ENCODE data around the gene VARS2. TPM values are rescaled to one million over a fixed set of nuclear protein-coding genes. Genes with fewer than 3 reads are reported as not detected.

The VARS2 gene
- total and polyA plus RNA-seq, 4 donors = 9.4 to 23.3 (median 16.3) TPM

DNA sequence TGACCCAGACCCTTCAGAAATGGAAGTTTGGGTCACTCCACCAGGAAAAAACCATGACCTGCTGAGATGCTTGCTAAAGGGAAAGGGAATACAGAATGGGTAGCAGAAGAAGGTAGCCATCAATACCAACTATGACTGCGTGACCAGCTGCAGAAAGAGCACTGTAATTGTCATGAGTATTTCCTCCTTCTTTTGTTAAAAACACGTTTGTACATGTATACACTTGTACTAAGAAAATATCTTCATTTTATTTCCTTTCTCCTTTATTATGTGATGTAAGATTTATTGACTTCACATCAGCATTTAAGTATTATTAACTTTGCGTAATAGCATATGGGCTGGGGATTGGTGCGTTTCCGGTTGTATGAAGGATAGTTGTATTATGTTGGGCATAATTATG is 56.9 kb downstream of the VARS2 start:
- no peaks in the 10 kb centered on the region for H3K9me3 ChIP-seq (ENCODE audit: control insufficient read depth in 4 of 4, low read length in 3 of 4)
- H3K4me3 ChIP-seq (ENCODE audit: low read depth in 1 of 3, low read length in 3 of 3) = no peak overlapping the region
- H3K9ac ChIP-seq (ENCODE audit: low read depth in 1 of 2, low read length in 2 of 2) = no peak overlapping the region
- 82% methylated on average over 5 of the region's 5 CpGs for WGBS
- H3K4me1 ChIP-seq (ENCODE audit: control insufficient read depth in 4 of 4, insufficient read depth in 4 of 4, low read length in 3 of 4) = no peaks in the 10 kb centered on the region
- H3K27ac ChIP-seq (ENCODE audit: low read depth in 1 of 2, low read length in 2 of 2) = no peak overlapping the region
- no peak for DNase-seq (ENCODE audit: low spot score)
- no peak for TF ChIP-seq RXRA (IDR thresholded peaks at IDR 0.05)
- TF ChIP-seq HNF4G (IDR thresholded peaks at IDR 0.05) = no peak
- no peak for TF ChIP-seq GABPA (IDR thresholded peaks at IDR 0.05 in 1 of 2, conservative IDR thresholded peaks at IDR 0.05 in 1 of 2)
- TF ChIP-seq HNF4A (conservative IDR thresholded peaks at IDR 0.05) = no peak
- H3K27me3 ChIP-seq (ENCODE audit: control insufficient read depth in 4 of 4, insufficient read depth in 4 of 4, low read length in 3 of 4) = peaks cover 0 to 6% (median 0%) of the 10 kb centered on the region in 4 donors
- no peaks in the 10 kb centered on the region for H3K36me3 ChIP-seq (ENCODE audit: control insufficient read depth in 4 of 4, insufficient read depth in 3 of 4, low read depth in 1 of 4, low read length in 3 of 4)

DNA sequence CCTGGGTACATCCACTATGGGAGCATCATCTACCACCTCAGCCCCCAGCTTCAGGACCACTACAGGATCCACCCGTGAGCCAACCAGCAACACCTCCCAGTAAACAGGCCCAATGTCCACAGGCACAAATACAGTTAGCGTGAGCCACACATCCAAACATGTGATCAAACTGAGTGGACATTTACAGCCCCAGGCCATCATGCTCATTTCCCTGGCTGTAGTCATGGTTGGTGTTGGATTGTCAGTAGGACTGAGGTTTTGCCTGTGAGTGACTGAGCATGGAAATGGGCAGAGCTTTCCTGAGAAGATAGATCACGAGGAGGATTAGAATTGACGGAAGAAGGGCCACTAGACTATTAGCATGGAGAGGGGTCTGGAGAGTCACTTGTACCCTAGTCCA is 58.8 kb downstream of the VARS2 start:
- TF ChIP-seq HNF4A (conservative IDR thresholded peaks at IDR 0.05) = no peak
- DNase-seq (ENCODE audit: low spot score) = no peak
- Histone ChIP-seq H3K27me3 (ENCODE audit: control insufficient read depth in 4 of 4, insufficient read depth in 4 of 4, low read length in 3 of 4) (peaks cover 0 to 6% (median 0%) of the 10 kb centered on the region in 4 donors), H3K36me3 (ENCODE audit: control insufficient read depth in 4 of 4, insufficient read depth in 3 of 4, low read depth in 1 of 4, low read length in 3 of 4) (no peaks in the 10 kb centered on the region), H3K4me3 (ENCODE audit: low read depth in 1 of 3, low read length in 3 of 3) (no peak overlapping the region), H3K4me1 (ENCODE audit: control insufficient read depth in 4 of 4, insufficient read depth in 4 of 4, low read length in 3 of 4) (no peaks in the 10 kb centered on the region), H3K27ac (ENCODE audit: low read depth in 1 of 2, low read length in 2 of 2) (no peak overlapping the region), H3K9me3 (ENCODE audit: control insufficient read depth in 4 of 4, low read length in 3 of 4) (no peaks in the 10 kb centered on the region), H3K9ac (ENCODE audit: low read depth in 1 of 2, low read length in 2 of 2) (no peak overlapping the region)
- WGBS = 88% methylated on average over 4 of the region's 4 CpGs

DNA sequence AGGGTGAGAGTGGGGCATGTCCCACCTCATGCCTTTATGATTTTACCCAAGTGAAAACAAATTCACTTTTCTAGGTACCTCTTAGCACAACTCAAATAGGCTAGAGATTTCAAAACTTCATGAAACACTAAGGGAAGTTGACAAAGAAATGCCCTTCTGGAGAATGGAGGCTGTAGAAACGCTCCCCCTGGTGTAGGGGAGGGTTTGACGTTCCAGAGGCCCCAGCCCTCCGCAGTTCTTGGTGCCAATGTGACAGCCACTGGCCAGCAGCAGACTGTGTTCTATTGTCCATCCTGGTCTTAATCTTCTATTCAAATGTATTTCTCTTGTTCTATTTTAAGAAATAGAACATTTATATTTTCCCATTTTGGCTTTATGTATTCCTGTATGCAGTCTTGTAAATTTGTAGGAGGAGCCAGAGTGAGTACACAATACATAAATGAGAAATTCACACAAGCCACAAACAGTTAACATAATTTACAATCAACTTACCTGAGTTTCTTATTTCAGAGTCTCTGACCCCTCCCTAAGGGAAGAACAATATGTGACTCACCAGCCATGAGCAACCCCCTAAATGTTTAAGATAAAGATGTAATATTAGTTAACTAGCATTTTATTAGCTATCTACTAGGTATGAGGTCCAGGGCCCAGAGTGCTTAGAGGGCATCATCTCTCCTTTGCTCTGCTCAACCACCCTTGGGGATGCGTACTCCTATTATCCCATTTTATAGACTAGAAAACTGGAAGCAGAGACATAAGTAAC is 60.6 kb downstream of the VARS2 start:
- H3K27me3 ChIP-seq (ENCODE audit: control insufficient read depth in 4 of 4, insufficient read depth in 4 of 4, low read length in 3 of 4) = peaks cover 0 to 6% (median 0%) of the 10 kb centered on the region in 4 donors
- H3K4me3 ChIP-seq (ENCODE audit: low read depth in 1 of 3, low read length in 3 of 3) = no peak overlapping the region
- DNase-seq (ENCODE audit: low spot score) = no peak
- H3K27ac ChIP-seq (ENCODE audit: low read depth in 1 of 2, low read length in 2 of 2) = no peak overlapping the region
- TF ChIP-seq FOXA1 (IDR thresholded peaks at IDR 0.05) (no peak), EGR1 (IDR thresholded peaks at IDR 0.05; ENCODE audit: low read depth in 2 of 2) (no peak), FOXA2 (IDR thresholded peaks at IDR 0.05) (no peak), JUND (IDR thresholded peaks at IDR 0.05) (no peak), HNF4G (IDR thresholded peaks at IDR 0.05) (no peak), RXRA (IDR thresholded peaks at IDR 0.05) (no peak), NR2F2 (IDR thresholded peaks at IDR 0.05) (no peak), SP1 (IDR thresholded peaks at IDR 0.05) (no peak), RAD21 (IDR thresholded peaks at IDR 0.05) (no peak)
- TF ChIP-seq, protein P1, sequence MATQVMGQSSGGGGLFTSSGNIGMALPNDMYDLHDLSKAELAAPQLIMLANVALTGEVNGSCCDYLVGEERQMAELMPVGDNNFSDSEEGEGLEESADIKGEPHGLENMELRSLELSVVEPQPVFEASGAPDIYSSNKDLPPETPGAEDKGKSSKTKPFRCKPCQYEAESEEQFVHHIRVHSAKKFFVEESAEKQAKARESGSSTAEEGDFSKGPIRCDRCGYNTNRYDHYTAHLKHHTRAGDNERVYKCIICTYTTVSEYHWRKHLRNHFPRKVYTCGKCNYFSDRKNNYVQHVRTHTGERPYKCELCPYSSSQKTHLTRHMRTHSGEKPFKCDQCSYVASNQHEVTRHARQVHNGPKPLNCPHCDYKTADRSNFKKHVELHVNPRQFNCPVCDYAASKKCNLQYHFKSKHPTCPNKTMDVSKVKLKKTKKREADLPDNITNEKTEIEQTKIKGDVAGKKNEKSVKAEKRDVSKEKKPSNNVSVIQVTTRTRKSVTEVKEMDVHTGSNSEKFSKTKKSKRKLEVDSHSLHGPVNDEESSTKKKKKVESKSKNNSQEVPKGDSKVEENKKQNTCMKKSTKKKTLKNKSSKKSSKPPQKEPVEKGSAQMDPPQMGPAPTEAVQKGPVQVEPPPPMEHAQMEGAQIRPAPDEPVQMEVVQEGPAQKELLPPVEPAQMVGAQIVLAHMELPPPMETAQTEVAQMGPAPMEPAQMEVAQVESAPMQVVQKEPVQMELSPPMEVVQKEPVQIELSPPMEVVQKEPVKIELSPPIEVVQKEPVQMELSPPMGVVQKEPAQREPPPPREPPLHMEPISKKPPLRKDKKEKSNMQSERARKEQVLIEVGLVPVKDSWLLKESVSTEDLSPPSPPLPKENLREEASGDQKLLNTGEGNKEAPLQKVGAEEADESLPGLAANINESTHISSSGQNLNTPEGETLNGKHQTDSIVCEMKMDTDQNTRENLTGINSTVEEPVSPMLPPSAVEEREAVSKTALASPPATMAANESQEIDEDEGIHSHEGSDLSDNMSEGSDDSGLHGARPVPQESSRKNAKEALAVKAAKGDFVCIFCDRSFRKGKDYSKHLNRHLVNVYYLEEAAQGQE (IDR thresholded peaks at IDR 0.05) = no peak
- TF ChIP-seq, protein P2, sequence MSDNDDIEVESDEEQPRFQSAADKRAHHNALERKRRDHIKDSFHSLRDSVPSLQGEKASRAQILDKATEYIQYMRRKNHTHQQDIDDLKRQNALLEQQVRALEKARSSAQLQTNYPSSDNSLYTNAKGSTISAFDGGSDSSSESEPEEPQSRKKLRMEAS (IDR thresholded peaks at IDR 0.05) = no peak
- TF ChIP-seq, protein P3, sequence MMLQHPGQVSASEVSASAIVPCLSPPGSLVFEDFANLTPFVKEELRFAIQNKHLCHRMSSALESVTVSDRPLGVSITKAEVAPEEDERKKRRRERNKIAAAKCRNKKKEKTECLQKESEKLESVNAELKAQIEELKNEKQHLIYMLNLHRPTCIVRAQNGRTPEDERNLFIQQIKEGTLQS (IDR thresholded peaks at IDR 0.05) = no peak
- TF ChIP-seq, protein P4, sequence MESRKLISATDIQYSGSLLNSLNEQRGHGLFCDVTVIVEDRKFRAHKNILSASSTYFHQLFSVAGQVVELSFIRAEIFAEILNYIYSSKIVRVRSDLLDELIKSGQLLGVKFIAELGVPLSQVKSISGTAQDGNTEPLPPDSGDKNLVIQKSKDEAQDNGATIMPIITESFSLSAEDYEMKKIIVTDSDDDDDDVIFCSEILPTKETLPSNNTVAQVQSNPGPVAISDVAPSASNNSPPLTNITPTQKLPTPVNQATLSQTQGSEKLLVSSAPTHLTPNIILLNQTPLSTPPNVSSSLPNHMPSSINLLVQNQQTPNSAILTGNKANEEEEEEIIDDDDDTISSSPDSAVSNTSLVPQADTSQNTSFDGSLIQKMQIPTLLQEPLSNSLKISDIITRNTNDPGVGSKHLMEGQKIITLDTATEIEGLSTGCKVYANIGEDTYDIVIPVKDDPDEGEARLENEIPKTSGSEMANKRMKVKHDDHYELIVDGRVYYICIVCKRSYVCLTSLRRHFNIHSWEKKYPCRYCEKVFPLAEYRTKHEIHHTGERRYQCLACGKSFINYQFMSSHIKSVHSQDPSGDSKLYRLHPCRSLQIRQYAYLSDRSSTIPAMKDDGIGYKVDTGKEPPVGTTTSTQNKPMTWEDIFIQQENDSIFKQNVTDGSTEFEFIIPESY (IDR thresholded peaks at IDR 0.05) = no peak
- H3K9ac ChIP-seq (ENCODE audit: low read depth in 1 of 2, low read length in 2 of 2) = no peak overlapping the region
- H3K4me1 ChIP-seq (ENCODE audit: control insufficient read depth in 4 of 4, insufficient read depth in 4 of 4, low read length in 3 of 4) = no peaks in the 10 kb centered on the region
- H3K9me3 ChIP-seq (ENCODE audit: control insufficient read depth in 4 of 4, low read length in 3 of 4) = no peaks in the 10 kb centered on the region
- H3K36me3 ChIP-seq (ENCODE audit: control insufficient read depth in 4 of 4, insufficient read depth in 3 of 4, low read depth in 1 of 4, low read length in 3 of 4) = no peaks in the 10 kb centered on the region
- WGBS = 75% methylated on average over 4 of the region's 4 CpGs
